HUES6 (cell line): Measurements from ENCODE around the gene TXLNB.
"Not testable (repeated sequence)": the region's sequence is repeated elsewhere in the genome, so short reads cannot be mapped to it uniquely, and the experiment has no call there.

Source experiments
- H3K27ac ChIP-seq: 2 replicates; pipeline ENCODE4 v1.7.0; 2013; ENCODE audit warnings: low read depth, mild to moderate bottlenecking, low read length, inconsistent platforms
- H3K27me3 ChIP-seq: 2 replicates; pipeline ENCODE4 v1.6.1; 2013; ENCODE audit warnings: low read length; ENCODE audit not compliant: control insufficient read depth, insufficient read depth
- H3K36me3 ChIP-seq: 2 replicates; pipeline ENCODE4 v1.6.1; 2013; ENCODE audit warnings: low read length; ENCODE audit not compliant: control insufficient read depth, insufficient read depth
- H3K4me1 ChIP-seq: 2 replicates; pipeline ENCODE4 v1.6.1; 2013; ENCODE audit warnings: low read length; ENCODE audit not compliant: control insufficient read depth, insufficient read depth
- H3K4me3 ChIP-seq: 2 replicates; pipeline ENCODE4 v1.5.1; 2013; ENCODE audit warnings: low read depth, low read length
- H3K9ac ChIP-seq: one replicate; pipeline ENCODE4 v1.6.1; 2013; ENCODE audit warnings: mild to moderate bottlenecking, low read length
- H3K9me3 ChIP-seq: 2 replicates; pipeline ENCODE4 v1.6.1; 2013; ENCODE audit warnings: low read depth, low read length; ENCODE audit not compliant: control insufficient read depth, insufficient read depth

Gene TXLNB

GRCh38 chr6:139235661-139236060 lies 56.1 kb downstream of the TXLNB start:
- Histone ChIP-seq H3K36me3 (no peaks in the 10 kb centered on the region), H3K27ac (no peak overlapping the region), H3K27me3 (no peaks in the 10 kb centered on the region)

GRCh38 chr6:139234193-139234592 lies 57.6 kb downstream of the TXLNB start:
- not testable (repeated sequence) for H3K27me3 ChIP-seq, H3K36me3 ChIP-seq, H3K4me3 ChIP-seq, H3K9ac ChIP-seq, H3K27ac ChIP-seq, H3K4me1 ChIP-seq
- H3K9me3 ChIP-seq = peaks cover 28% of the 10 kb centered on the region

More at GRCh38 chr6:139235661-139236060, 56.1 kb downstream of the TXLNB start:
- no peak overlapping the region for H3K9ac ChIP-seq
- no peak overlapping the region for H3K4me3 ChIP-seq
- H3K4me1 ChIP-seq = no peaks in the 10 kb centered on the region
- H3K9me3 ChIP-seq = peaks cover 28% of the 10 kb centered on the region

GRCh38 chr6:139231206-139231605 lies 60.6 kb downstream of the TXLNB start:
- Histone ChIP-seq H3K9me3 (peaks cover 28% of the 10 kb centered on the region), H3K27ac (no peak overlapping the region), H3K4me1 (no peaks in the 10 kb centered on the region), H3K36me3 (no peaks in the 10 kb centered on the region), H3K9ac (no peak overlapping the region), H3K4me3 (no peak overlapping the region), H3K27me3 (no peaks in the 10 kb centered on the region)

- H3K27me3 ChIP-seq = no peaks in the 10 kb centered on the region
- no peak overlapping the region for H3K4me3 ChIP-seq
- peaks cover 21% of the 10 kb centered on the region for H3K9me3 ChIP-seq
- no peak overlapping the region for H3K27ac ChIP-seq
- no peaks in the 10 kb centered on the region for H3K4me1 ChIP-seq
- no peak overlapping the region for H3K9ac ChIP-seq
- no peaks in the 10 kb centered on the region for H3K36me3 ChIP-seq
These were observed 61.4 kb downstream of the TXLNB start for GRCh38 chr6:139230391-139230840.

GRCh38 chr6:139228387-139228786 lies 63.4 kb downstream of the TXLNB start:
- H3K9ac ChIP-seq, H3K4me1 ChIP-seq, H3K27me3 ChIP-seq, H3K9me3 ChIP-seq, H3K4me3 ChIP-seq, H3K27ac ChIP-seq, H3K36me3 ChIP-seq: not testable (repeated sequence)

- Histone ChIP-seq H3K27me3 (no peaks in the 10 kb centered on the region), H3K9ac (no peak overlapping the region), H3K27ac (no peak overlapping the region; the same call in 1 of the 2 replicates), H3K4me1 (0 out of 2 replicates have a peak, but pooled peaks cover 4% of the 10 kb centered on the region), H3K36me3 (no peaks in the 10 kb centered on the region), H3K9me3 (no peaks in the 10 kb centered on the region), H3K4me3 (no peak overlapping the region)
These were observed 72.1 kb downstream of the TXLNB start for GRCh38 chr6:139219746-139220145.

- Histone ChIP-seq H3K27ac (no peak overlapping the region; the same call in 1 of the 2 replicates), H3K9ac (no peak overlapping the region), H3K4me3 (no peak overlapping the region), H3K27me3 (no peaks in the 10 kb centered on the region), H3K4me1 (0 out of 2 replicates have a peak, but pooled peaks cover 4% of the 10 kb centered on the region), H3K9me3 (no peaks in the 10 kb centered on the region), H3K36me3 (no peaks in the 10 kb centered on the region)
These were observed 72.5 kb downstream of the TXLNB start for GRCh38 chr6:139219271-139219729.

- H3K4me1 ChIP-seq, H3K27me3 ChIP-seq, H3K27ac ChIP-seq: not testable (repeated sequence)
These were observed 79.3 kb downstream of the TXLNB start for GRCh38 chr6:139212460-139212859.

GRCh38 chr6:139210766-139211165 lies 81.0 kb downstream of the TXLNB start:
- H3K36me3 ChIP-seq, H3K9ac ChIP-seq, H3K4me3 ChIP-seq, H3K4me1 ChIP-seq, H3K27me3 ChIP-seq, H3K27ac ChIP-seq: not testable (repeated sequence)
- peaks cover 30% of the 10 kb centered on the region for H3K9me3 ChIP-seq

More at GRCh38 chr6:139212460-139212859, 79.3 kb downstream of the TXLNB start:
- H3K9ac ChIP-seq, H3K4me3 ChIP-seq, H3K36me3 ChIP-seq: not testable (repeated sequence)
- peaks cover 22% of the 10 kb centered on the region for H3K9me3 ChIP-seq

GRCh38 chr6:139205843-139206242 lies 86.0 kb downstream of the TXLNB start:
- no peak overlapping the region for H3K4me3 ChIP-seq
- no peaks in the 10 kb centered on the region for H3K27me3 ChIP-seq
- no peaks in the 10 kb centered on the region for H3K36me3 ChIP-seq
- no peak overlapping the region for H3K27ac ChIP-seq
- no peak overlapping the region for H3K9ac ChIP-seq
- H3K9me3 ChIP-seq = peaks cover 33% of the 10 kb centered on the region
- H3K4me1 ChIP-seq = no peaks in the 10 kb centered on the region

GRCh38 chr6:139204978-139205377 lies 86.8 kb downstream of the TXLNB start:
- Histone ChIP-seq H3K9ac (no peak overlapping the region), H3K27ac (no peak overlapping the region), H3K27me3 (no peaks in the 10 kb centered on the region), H3K4me1 (no peaks in the 10 kb centered on the region), H3K4me3 (no peak overlapping the region), H3K36me3 (no peaks in the 10 kb centered on the region), H3K9me3 (peaks cover 24% of the 10 kb centered on the region; the same call in 1 of the 2 replicates)

GRCh38 chr6:139201378-139201777 lies 90.4 kb downstream of the TXLNB start:
- no peak overlapping the region for H3K4me3 ChIP-seq
- H3K4me1 ChIP-seq = no peaks in the 10 kb centered on the region; the same call in 1 of the 2 replicates
- no peaks in the 10 kb centered on the region for H3K36me3 ChIP-seq
- H3K27ac ChIP-seq = no peak overlapping the region
- no peak overlapping the region for H3K9ac ChIP-seq
- H3K27me3 ChIP-seq = no peaks in the 10 kb centered on the region
- peaks cover 7% of the 10 kb centered on the region; the same call in 1 of the 2 replicates for H3K9me3 ChIP-seq
